Heart left ventricle (tissue), 13 donors: Measurements from ENCODE around the gene DIP2C.

Source experiments
- POLR2A ChIP-seq, 2 donors: fragments of 450-650 bp; IDR thresholded peaks; one replicate each; pipeline ENCODE4 v1.6.1; 2017; ENCODE audit warnings: antibody characterized with exemption in 2 of 2, mild to moderate bottlenecking in 2 of 2, moderate library complexity in 2 of 2
- TF ChIP-seq, protein P1 (sequence below), 12 donors: fragments of 200-600 bp; sonication (generic) in 4 of 12; IDR thresholded peaks; one replicate each; pipeline versions ENCODE4 v1.5.0 to v1.8.0; 2018 to 2022; ENCODE audit warnings: antibody characterized with exemption in 12 of 12, mild to moderate bottlenecking in 5 of 12
- donor health status: ischemic (EF 13 %, LVEDD 7.1; RV severe dilation, severe dysfunction).
- donor health status: DM: no; HTN: yes; CAD: no.
- donor health status: DM: no; HTN: no; CAD: no.
- donor health status: ischemic (EF 25% LVEDD 6.9; RV normal size, moderate dysfunction).
- donor health status: ischemic (EF 25% LVEDD 5.7; RV mildly dilated, moderate dysfunction).
- donor health status: ischemic (EF 35%, LVEDD 5.7; RV mildly dilated, moderate dysfunction).
- donor health status: nonischemic (EF 11% LVEDD 7.7; RV severe dilation, severe dysfunction).
- donor health status: DM: yes; HTN: yes; CAD: no.
- donor health status: PGD.
- donor health status: ischemic (EF 29% LVEDD 5.4; RV normal size, mild dysfunction).
- donor health status: nonischemic (EF 23%, LVEDD 6.1; RV moderate dilation, normal function).

DNA sequence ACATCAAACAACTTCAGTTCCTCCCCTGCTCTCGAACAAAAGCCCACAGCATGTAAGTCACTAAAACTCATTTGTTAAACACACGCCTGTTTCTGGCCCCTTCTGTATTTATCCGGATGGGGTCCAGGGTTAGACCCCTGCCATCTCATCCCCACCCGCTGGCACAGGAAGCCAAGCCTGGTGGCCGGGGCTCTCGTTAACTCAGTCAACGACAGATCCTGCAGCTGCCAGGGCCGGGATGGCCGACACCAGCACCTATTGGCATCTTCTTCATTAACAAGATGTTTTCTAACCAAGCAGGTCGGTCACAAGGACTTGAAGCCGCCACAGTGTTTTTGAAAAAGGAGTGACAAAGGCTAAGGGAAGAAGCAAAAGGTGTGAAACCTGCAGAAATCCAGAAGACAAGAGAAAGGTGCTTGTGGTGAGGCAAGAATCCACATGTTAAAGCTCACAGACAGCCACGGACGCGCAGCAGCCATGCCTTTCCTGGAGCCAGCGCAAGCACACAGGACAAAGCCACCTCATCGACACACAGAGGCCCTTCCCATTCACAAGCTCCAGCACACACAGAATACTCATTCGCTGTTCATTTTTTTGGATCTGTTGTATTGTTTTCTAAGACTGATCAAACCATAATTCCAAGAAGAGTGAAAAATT is 202.7 kb downstream of the DIP2C start:
- TF ChIP-seq, protein P1, sequence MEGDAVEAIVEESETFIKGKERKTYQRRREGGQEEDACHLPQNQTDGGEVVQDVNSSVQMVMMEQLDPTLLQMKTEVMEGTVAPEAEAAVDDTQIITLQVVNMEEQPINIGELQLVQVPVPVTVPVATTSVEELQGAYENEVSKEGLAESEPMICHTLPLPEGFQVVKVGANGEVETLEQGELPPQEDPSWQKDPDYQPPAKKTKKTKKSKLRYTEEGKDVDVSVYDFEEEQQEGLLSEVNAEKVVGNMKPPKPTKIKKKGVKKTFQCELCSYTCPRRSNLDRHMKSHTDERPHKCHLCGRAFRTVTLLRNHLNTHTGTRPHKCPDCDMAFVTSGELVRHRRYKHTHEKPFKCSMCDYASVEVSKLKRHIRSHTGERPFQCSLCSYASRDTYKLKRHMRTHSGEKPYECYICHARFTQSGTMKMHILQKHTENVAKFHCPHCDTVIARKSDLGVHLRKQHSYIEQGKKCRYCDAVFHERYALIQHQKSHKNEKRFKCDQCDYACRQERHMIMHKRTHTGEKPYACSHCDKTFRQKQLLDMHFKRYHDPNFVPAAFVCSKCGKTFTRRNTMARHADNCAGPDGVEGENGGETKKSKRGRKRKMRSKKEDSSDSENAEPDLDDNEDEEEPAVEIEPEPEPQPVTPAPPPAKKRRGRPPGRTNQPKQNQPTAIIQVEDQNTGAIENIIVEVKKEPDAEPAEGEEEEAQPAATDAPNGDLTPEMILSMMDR (IDR thresholded peaks at IDR 0.05) = no peak
- no peak for TF ChIP-seq POLR2A (IDR thresholded peaks at IDR 0.05)
